OCI-LY7 (cell line): Measurements from ENCODE around the gene ATAD3A. TPM values are rescaled to one million over a fixed set of nuclear protein-coding genes. Genes with fewer than 3 reads are reported as not detected.
"Not testable (repeated sequence)": the region's sequence is repeated elsewhere in the genome, so short reads cannot be mapped to it uniquely, and the experiment has no call there.

ENCODE experiments used
- BruUV-seq: library from RNA; stranded (reverse); fragments of 400-500 nt; replicated peaks from 2 replicates; lab custom pipeline; 2021; lab: Mats Ljungman, UMichigan
- CTCF ChIA-PET: fragments of 300-600 bp; sonication (Branson Sonifier 250); formaldehyde crosslinking; loops from one replicate; lab custom pipeline; 2022; ENCODE audit warnings: antibody characterized with exemption; ENCODE audit not compliant: unreplicated experiment; lab: Charles Lee
- POLR2A ChIA-PET: fragments of 300-600 bp; sonication (Branson Sonifier 250); formaldehyde crosslinking; loops from one replicate; lab custom pipeline; 2022; ENCODE audit warnings: antibody characterized with exemption; lab: Charles Lee
- DNase-seq: peaks from one replicate; pipeline ENCODE4 v3.0.0-alpha.2; 2015; ENCODE audit warnings: low spot score
- H2AFZ ChIP-seq: fragments of 200-600 bp; sonication (generic), shearing (Covaris generic); 2 replicates; pipeline ENCODE4 v1.6.1; 2014; ENCODE audit warnings: mild to moderate bottlenecking, antibody characterized with exemption, low read length, moderate library complexity
- H3K27ac ChIP-seq: fragments of 200-600 bp; sonication (generic); 2 replicates; pipeline ENCODE4 v1.5.1; 2014; ENCODE audit warnings: mixed run types, low read depth, mild to moderate bottlenecking, moderate library complexity, low read length, inconsistent platforms; ENCODE audit not compliant: poor library complexity, severe bottlenecking
- H3K36me3 ChIP-seq: fragments of 200-600 bp; sonication (generic); 2 replicates; pipeline ENCODE4 v1.6.1; 2014; ENCODE audit warnings: mild to moderate bottlenecking, antibody characterized with exemption, low read length, moderate library complexity, mixed read lengths; ENCODE audit not compliant: insufficient read depth
- H3K4me1 ChIP-seq: fragments of 200-600 bp; sonication (generic); 2 replicates; pipeline ENCODE4 v1.5.1; 2014; ENCODE audit warnings: mild to moderate bottlenecking, low read length; ENCODE audit not compliant: insufficient read depth, poor library complexity, severe bottlenecking
- H3K4me2 ChIP-seq: fragments of 200-600 bp; sonication (generic); 2 replicates; pipeline ENCODE4 v1.6.1; 2014; ENCODE audit warnings: mild to moderate bottlenecking, low read length
- H3K4me3 ChIP-seq: fragments of 200-600 bp; sonication (generic); 2 replicates; pipeline ENCODE4 v1.5.1; 2014; ENCODE audit warnings: mild to moderate bottlenecking, low read depth, low read length; ENCODE audit not compliant: poor library complexity, severe bottlenecking
- H3K79me2 ChIP-seq: fragments of 200-600 bp; sonication (generic); 2 replicates; pipeline ENCODE4 v1.6.1; 2016; ENCODE audit warnings: low read depth, mild to moderate bottlenecking, low read length, moderate library complexity, mixed read lengths; ENCODE audit not compliant: insufficient read depth
- H3K9me2 ChIP-seq: fragments of 200-600 bp; sonication (generic); 2 replicates; pipeline ENCODE4 v1.6.1; 2016; ENCODE audit warnings: mild to moderate bottlenecking, low read length, mixed read lengths; ENCODE audit not compliant: insufficient read depth
- H3K9me3 ChIP-seq: fragments of 200-600 bp; sonication (generic); 2 replicates; pipeline ENCODE4 v1.6.1; 2014; ENCODE audit warnings: mild to moderate bottlenecking, mixed run types, low read length, mixed read lengths
- H4K20me1 ChIP-seq: fragments of 200-600 bp; sonication (generic); 2 replicates; pipeline ENCODE4 v1.6.1; 2014; ENCODE audit warnings: mild to moderate bottlenecking, antibody characterized with exemption, low read length, moderate library complexity, mixed read lengths; ENCODE audit not compliant: insufficient read depth
- CTCF ChIP-seq: fragments of 200-600 bp; sonication (generic); conservative IDR thresholded peaks from 2 replicates; pipeline ENCODE4 v1.5.1; 2014; ENCODE audit warnings: mild to moderate bottlenecking, antibody characterized with exemption, low read length, moderate library complexity, mixed read lengths
- EZH2phosphoT487 ChIP-seq: fragments of 200-600 bp; sonication (generic); IDR thresholded peaks from 2 replicates; pipeline ENCODE4 v1.6.1; 2018; ENCODE audit warnings: low read depth, borderline replicate concordance, mild to moderate bottlenecking, mixed run types, antibody characterized with exemption, low read length, moderate library complexity, mixed read lengths
- intact Hi-C: fragments of 100-400 bp; cut with micrococcal nuclease; formaldehyde crosslinking; loops from one replicate; pipeline ENCODE4 v1.10.0; 2022; ENCODE audit not compliant: unreplicated experiment
- total RNA-seq, 2 experiments: library from RNA; depleted of rRNA in 1 of 2; stranded (reverse); fragments of >200 nt in 1 of 2; shearing (Covaris generic) in 1 of 2; gene quantifications; 2 replicates each; pipeline ENCODE4 v1.2.3, GENCODE V29; 2014 to 2022

Gene ATAD3A
- total RNA-seq, 2 experiments from 2014 or later = 81.9 to 88.6 TPM

DNA sequence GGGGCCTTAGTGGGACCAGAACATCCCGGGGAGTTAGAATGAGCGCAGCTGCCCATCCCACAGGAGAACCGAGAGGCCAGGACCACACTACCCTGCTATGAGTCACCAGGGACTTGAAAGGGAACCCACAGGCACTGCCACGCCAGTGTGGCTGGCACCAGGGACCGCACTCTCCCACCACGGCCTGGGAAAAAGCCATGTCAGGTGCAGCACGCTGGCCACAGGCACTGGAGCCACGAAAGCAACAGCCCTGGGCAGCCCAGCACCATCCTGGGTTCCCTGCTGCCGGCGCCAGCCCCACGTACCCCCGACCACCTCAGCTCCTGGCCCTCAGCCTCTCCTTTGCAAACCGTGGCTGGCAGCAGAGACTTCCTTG is 42.6 kb downstream of the ATAD3A start:
- Histone ChIP-seq H3K9me2 (no peaks in the 10 kb centered on the region), H3K79me2 (no peaks in the 10 kb centered on the region; the same call in 1 of the 2 replicates), H2AFZ (no peak overlapping the region), H3K36me3 (peaks cover 13% of the 10 kb centered on the region; the same call in 1 of the 2 replicates), H3K4me1 (peaks cover 33% of the 10 kb centered on the region), H4K20me1 (no peaks in the 10 kb centered on the region), H3K9me3 (no peaks in the 10 kb centered on the region), H3K27ac (no peak overlapping the region), H3K4me3 (no peak overlapping the region), H3K4me2 (no peak overlapping the region)
- intact Hi-C loops = no loop called here
- CTCF ChIA-PET = no interaction called here
- BruUV-seq = no TSS peak
- POLR2A ChIA-PET = no interaction called here
- no peak for DNase-seq
- no peak for TF ChIP-seq EZH2phosphoT487
- no peak for TF ChIP-seq CTCF

DNA sequence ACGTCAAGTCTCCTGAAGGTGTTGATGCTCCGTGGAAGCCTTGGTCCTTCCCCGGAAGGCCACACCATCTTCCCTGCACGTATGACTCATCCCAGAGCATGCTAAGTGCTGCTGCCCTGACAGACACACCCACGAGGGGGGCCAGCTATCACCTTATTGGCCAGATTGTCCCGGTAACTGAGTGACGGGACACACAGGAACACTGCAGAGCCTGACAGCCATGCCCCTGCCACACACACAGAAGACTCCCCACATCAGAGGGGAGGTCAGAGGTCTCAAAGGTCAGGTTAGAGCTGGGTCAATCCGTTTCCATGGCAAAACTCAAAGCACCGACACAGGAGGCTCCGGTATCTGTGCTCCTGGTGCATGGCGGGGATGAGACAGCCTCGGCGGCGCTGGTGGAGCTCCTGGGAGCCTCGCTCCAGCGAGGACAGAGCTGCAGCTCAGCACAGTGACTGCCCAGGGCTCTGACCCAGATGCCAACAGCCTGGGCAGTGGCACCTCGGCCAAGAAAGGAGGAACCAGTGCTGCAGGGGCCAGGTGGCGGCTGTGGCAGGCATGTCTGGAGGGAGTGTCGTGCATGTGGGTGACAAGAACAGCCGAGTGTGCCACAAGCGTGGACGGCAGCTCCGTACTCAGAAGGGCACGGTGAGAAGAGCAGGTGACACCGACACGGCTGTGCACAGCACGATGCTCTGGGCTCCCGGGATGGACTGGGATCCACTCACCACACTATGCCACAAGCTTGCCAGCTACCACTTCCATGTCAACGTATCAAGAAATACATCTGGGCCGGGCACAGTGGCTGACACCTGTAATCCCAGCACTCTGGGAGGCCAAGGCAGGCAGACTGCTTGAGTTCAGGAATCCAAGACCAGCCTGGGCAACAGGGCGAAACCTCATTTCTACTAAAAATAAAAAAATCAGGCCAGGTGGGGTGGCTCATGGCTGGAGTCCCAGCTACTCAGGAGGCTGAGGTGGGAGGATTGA is 43.3 kb downstream of the ATAD3A start:
- H3K4me1 ChIP-seq = peaks cover 33% of the 10 kb centered on the region
- no peak overlapping the region for H2AFZ ChIP-seq
- intact Hi-C loops = no loop called here
- no peak for DNase-seq
- no TSS peak for BruUV-seq
- ChIA-PET POLR2A (no interaction called here), CTCF (no interaction called here)
- H3K9me3 ChIP-seq = no peaks in the 10 kb centered on the region
- TF ChIP-seq EZH2phosphoT487 (no peak), CTCF (no peak)
- no peaks in the 10 kb centered on the region for H4K20me1 ChIP-seq
- H3K4me2 ChIP-seq = no peak overlapping the region
- H3K27ac ChIP-seq = no peak overlapping the region
- H3K79me2 ChIP-seq = no peaks in the 10 kb centered on the region; the same call in 1 of the 2 replicates
- no peaks in the 10 kb centered on the region for H3K9me2 ChIP-seq
- no peak overlapping the region for H3K4me3 ChIP-seq
- H3K36me3 ChIP-seq = peaks cover 17% of the 10 kb centered on the region; the same call in 1 of the 2 replicates

DNA sequence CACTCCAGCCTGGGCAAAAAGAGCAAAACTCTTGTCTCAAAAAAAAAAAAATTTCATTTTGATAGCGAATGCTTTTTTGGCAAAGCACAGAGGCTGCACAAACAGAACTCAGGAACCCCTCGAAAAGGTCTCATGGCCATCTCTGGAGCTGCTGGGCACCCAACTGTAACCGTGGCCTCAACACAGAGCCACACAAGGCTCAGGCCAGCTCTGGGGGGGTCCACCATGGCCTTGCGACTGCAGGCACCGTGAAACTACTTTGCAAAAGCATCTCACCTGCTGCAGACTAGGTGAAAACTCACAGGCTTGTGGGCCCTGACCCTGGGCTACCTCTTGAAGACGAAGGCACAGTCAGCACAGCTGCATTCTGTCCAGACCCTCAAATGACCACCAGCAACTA is 44.5 kb downstream of the ATAD3A start:
- peaks cover 33% of the 10 kb centered on the region for H3K4me1 ChIP-seq
- H3K36me3 ChIP-seq = peaks cover 30% of the 10 kb centered on the region
- H3K9me3 ChIP-seq = no peaks in the 10 kb centered on the region
- no peaks in the 10 kb centered on the region for H4K20me1 ChIP-seq
- intact Hi-C loops = no loop called here
- H3K9me2 ChIP-seq = no peaks in the 10 kb centered on the region
- H3K4me2 ChIP-seq = peak overlapping the region; percentile 57
- no peak for TF ChIP-seq EZH2phosphoT487
- no peak for TF ChIP-seq CTCF
- H3K4me3 ChIP-seq = no peak overlapping the region
- POLR2A ChIA-PET = interaction anchor here (1.6 kb wide), 1 partner anchor 14 kb away, joined by 6 read pairs; no protein-coding TSS in a partner anchor
- no TSS peak for BruUV-seq
- H3K27ac ChIP-seq = peak overlapping the region; percentile 72
- H3K79me2 ChIP-seq = no peaks in the 10 kb centered on the region; the same call in 1 of the 2 replicates
- no peak for DNase-seq
- CTCF ChIA-PET = no interaction called here
- H2AFZ ChIP-seq = no peak overlapping the region

DNA sequence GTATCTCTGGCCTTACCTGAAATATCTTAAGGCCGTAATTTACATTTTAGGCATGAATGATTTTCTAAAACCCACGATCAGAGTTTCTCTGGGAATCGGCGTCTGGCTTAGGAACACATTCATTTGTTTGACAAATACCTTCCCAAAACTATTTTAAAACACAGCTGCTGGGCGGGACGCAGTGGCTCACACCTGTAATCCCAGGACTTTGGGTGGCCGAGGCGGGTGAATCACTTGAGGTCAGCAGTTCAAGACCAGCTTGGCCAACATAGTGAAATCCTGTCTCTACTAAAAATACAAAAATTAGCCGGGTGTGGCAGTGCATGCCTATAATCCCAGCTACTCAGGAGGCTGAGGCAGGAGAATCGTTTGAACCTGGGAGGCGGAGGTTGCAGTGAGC is 45.0 kb downstream of the ATAD3A start:
- DNase-seq, CTCF ChIA-PET, H3K9me2 ChIP-seq, H3K9me3 ChIP-seq, H2AFZ ChIP-seq, H3K79me2 ChIP-seq, H4K20me1 ChIP-seq, BruUV-seq, intact Hi-C loops: not testable (repeated sequence)
- Histone ChIP-seq H3K4me2 (peak overlapping the region; percentile 57), H3K36me3 (peaks cover 35% of the 10 kb centered on the region), H3K27ac (peak overlapping the region; percentile 72), H3K4me1 (peaks cover 36% of the 10 kb centered on the region), H3K4me3 (peak overlapping the region; percentile 15)
- POLR2A ChIA-PET = interaction anchor here (1.6 kb wide), 1 partner anchor 14 kb away, joined by 6 read pairs; no protein-coding TSS in a partner anchor
